LoVo (cell line): ENCODE data around the gene ADAMTS2.

ENCODE experiments used
- DNase-seq: peaks from one replicate; pipeline ENCODE4 v3.0.0-alpha.2; 2016; ENCODE audit warnings: low spot score

The ADAMTS2 gene

GRCh38 chr5:179311091-179311470, 34.2 kb downstream of the ADAMTS2 start:
- no peak for DNase-seq

GRCh38 chr5:179310439-179311090, 34.7 kb downstream of the ADAMTS2 start:
- DNase-seq, result no peak

GRCh38 chr5:179309751-179310320, 35.4 kb downstream of the ADAMTS2 start:
- DNase-seq, result no peak

- DNase-seq, result no peak
Measured at GRCh38 chr5:179309383-179309670, 35.9 kb downstream of the ADAMTS2 start.

GRCh38 chr5:179308563-179309382, 36.5 kb downstream of the ADAMTS2 start:
- no peak for DNase-seq

- DNase-seq, result no peak
Measured at GRCh38 chr5:179307931-179308471, 37.3 kb downstream of the ADAMTS2 start.

GRCh38 chr5:179307013-179307800, 38.1 kb downstream of the ADAMTS2 start:
- DNase-seq, result no peak

- DNase-seq, result no peak
Measured at GRCh38 chr5:179306191-179307012, 38.9 kb downstream of the ADAMTS2 start.

GRCh38 chr5:179304871-179305270, 40.4 kb downstream of the ADAMTS2 start:
- DNase-seq, result no peak

GRCh38 chr5:179304466-179304865, 40.8 kb downstream of the ADAMTS2 start:
- DNase-seq, result no peak

- no peak for DNase-seq
Measured at GRCh38 chr5:179303451-179304200, 41.6 kb downstream of the ADAMTS2 start.

GRCh38 chr5:179302499-179303185, 42.6 kb downstream of the ADAMTS2 start:
- DNase-seq, result no peak

- DNase-seq, result no peak
Measured at GRCh38 chr5:179301796-179302195, 43.5 kb downstream of the ADAMTS2 start.

GRCh38 chr5:179301376-179301775, 43.9 kb downstream of the ADAMTS2 start:
- DNase-seq, result no peak

GRCh38 chr5:179300581-179301180, 44.6 kb downstream of the ADAMTS2 start:
- DNase-seq, result no peak

- no peak for DNase-seq
Measured at GRCh38 chr5:179298181-179298993, 46.9 kb downstream of the ADAMTS2 start.

- DNase-seq, result no peak
Measured at GRCh38 chr5:179297486-179298180, 47.6 kb downstream of the ADAMTS2 start.

GRCh38 chr5:179297026-179297425, 48.2 kb downstream of the ADAMTS2 start:
- no peak for DNase-seq
